B cell (primary cell): Measurements from ENCODE around the gene EHBP1L1. TPM values are rescaled to one million over a fixed set of nuclear protein-coding genes. Genes with fewer than 3 reads are reported as not detected.

Experiments
- ATAC-seq: fragments of 200-7000 bp; cut with Tn5 transposase; one replicate; pipeline ENCODE4 v1.10.0; 2021; ENCODE audit warnings: low read depth, mild to moderate bottlenecking, moderate number of reproducible peaks, moderate library complexity
- CTCF ChIA-PET: fragments of 350-600 bp; sonication (Branson Sonifier 250); formaldehyde crosslinking; loops from one replicate; lab custom pipeline; 2021; ENCODE audit warnings: antibody characterized with exemption, inconsistent platforms; lab: Charles Lee
- POLR2A ChIA-PET: fragments of 350-600 bp; sonication (Branson Sonifier 250); formaldehyde crosslinking; loops from one replicate; lab custom pipeline; 2021; ENCODE audit warnings: antibody characterized with exemption; lab: Charles Lee
- DNase-seq: peaks from one replicate; pipeline ENCODE4 v3.0.0; 2013
- H2AFZ ChIP-seq: 2 replicates; pipeline ENCODE4 v1.6.1; 2012; ENCODE audit warnings: mild to moderate bottlenecking, low read depth, low read length; ENCODE audit not compliant: insufficient read depth, poor library complexity, severe bottlenecking
- H3K27ac ChIP-seq, 2 donors: 1 replicate in 1 of 2; 2 replicates in 1 of 2; pipeline ENCODE4 v1.5.1; 2012 to 2013; ENCODE audit warnings: low read length in 2 of 2, mild to moderate bottlenecking in 2 of 2, moderate library complexity in 1 of 2
- H3K27me3 ChIP-seq, 4 experiments: fragments of 200-600 bp in 1 of 4; sonication (generic) in 1 of 4; replicated peaks in 1 of 4; 1 replicate in 2 of 4; 2 replicates in 2 of 4; pipeline versions ENCODE4 v1.6.1 to v1.7.0; 2013 to 2016; ENCODE audit warnings: low read length in 3 of 4, mild to moderate bottlenecking in 2 of 4, mixed read lengths in 1 of 4, moderate library complexity in 1 of 4; ENCODE audit not compliant: insufficient read depth in 4 of 4, control insufficient read depth in 3 of 4; ENCODE audit errors: control extremely low read depth in 1 of 4
- H3K36me3 ChIP-seq, 2 experiments: replicated peaks in 1 of 2; 1 replicate in 1 of 2; 2 replicates in 1 of 2; pipeline versions ENCODE4 v1.6.1 to v1.7.1; 2013; ENCODE audit warnings: low read length in 1 of 2; ENCODE audit not compliant: insufficient read depth in 2 of 2, control insufficient read depth in 1 of 2; ENCODE audit errors: control extremely low read depth in 1 of 2, extremely low read depth in 1 of 2
- H3K4me1 ChIP-seq, 2 donors: fragments of 200-600 bp in 1 of 2; sonication (generic) in 1 of 2; 1 replicate in 1 of 2; 2 replicates in 1 of 2; pipeline versions ENCODE4 v1.5.1 to v1.6.1; 2013 to 2017; ENCODE audit warnings: low read length in 2 of 2; ENCODE audit not compliant: control insufficient read depth in 2 of 2, insufficient read depth in 2 of 2
- H3K4me2 ChIP-seq: replicated peaks from 2 replicates; pipeline ENCODE3; 2012; ENCODE audit warnings: mild to moderate bottlenecking, low read depth, low read length; ENCODE audit not compliant: poor library complexity, severe bottlenecking
- H3K4me3 ChIP-seq, 5 experiments: fragments of 200-600 bp in 1 of 5; sonication (generic) in 1 of 5; 1 replicate in 3 of 5; 2 replicates in 2 of 5; pipeline versions ENCODE4 v1.5.1 to v1.7.0; 2011 to 2016; ENCODE audit warnings: low read length in 4 of 5, mild to moderate bottlenecking in 4 of 5, low read depth in 2 of 5, control low read depth in 1 of 5, moderate library complexity in 1 of 5; ENCODE audit not compliant: insufficient read depth in 1 of 5; ENCODE audit errors: control extremely low read depth in 1 of 5, extremely low read depth in 1 of 5
- H3K79me2 ChIP-seq: fragments of 200-600 bp; sonication (generic); one replicate; pipeline ENCODE4 v1.6.0; 2016; ENCODE audit warnings: low read length; ENCODE audit not compliant: control insufficient read depth, insufficient read depth
- H3K9ac ChIP-seq: fragments of 200-600 bp; sonication (generic); 2 replicates; pipeline ENCODE4 v1.6.1; 2017; ENCODE audit warnings: mild to moderate bottlenecking, low read length, moderate library complexity
- H3K9me3 ChIP-seq, 3 donors: one replicate each; pipeline versions ENCODE4 v1.6.1 to v1.7.1; 2013; ENCODE audit warnings: low read length in 2 of 3; ENCODE audit not compliant: control insufficient read depth in 2 of 3, insufficient read depth in 1 of 3; ENCODE audit errors: control extremely low read depth in 1 of 3
- H4K20me1 ChIP-seq: 2 replicates; pipeline ENCODE4 v1.6.0; 2012; ENCODE audit warnings: mild to moderate bottlenecking, low read length; ENCODE audit not compliant: insufficient read depth, control insufficient read depth, poor library complexity, severe bottlenecking
- H3K27ac Mint-ChIP-seq: one replicate; pipeline ENCODE4 v1.8.0; 2021; ENCODE audit warnings: mixed read lengths
- H3K27me3 Mint-ChIP-seq: one replicate; pipeline ENCODE4 v1.8.0; 2021; ENCODE audit warnings: mixed read lengths
- H3K4me1 Mint-ChIP-seq: one replicate; pipeline ENCODE4 v1.8.0; 2021; ENCODE audit warnings: mixed read lengths
- H3K4me3 Mint-ChIP-seq: one replicate; pipeline ENCODE4 v1.8.0; 2021; ENCODE audit warnings: mixed read lengths
- H3K9me3 Mint-ChIP-seq: one replicate; pipeline ENCODE4 v1.8.0; 2022; ENCODE audit warnings: mixed read lengths; ENCODE audit not compliant: insufficient read depth
- EZH2 ChIP-seq: IDR thresholded peaks from 2 replicates; pipeline ENCODE4 v1.6.1; 2012; ENCODE audit warnings: borderline replicate concordance, low read depth, mild to moderate bottlenecking, moderate library complexity, low read length; ENCODE audit not compliant: insufficient read depth, poor library complexity, severe bottlenecking
- WGBS: methylation state at CpG from one replicate; pipeline ENCODE4 v1.1.5; 2013; ENCODE audit warnings: missing lambda C conversion rate; ENCODE audit not compliant: insufficient coverage; 5-methylcytosine and 5-hydroxymethylcytosine counted together
- intact Hi-C: fragments of 100-400 bp; cut with micrococcal nuclease; formaldehyde crosslinking; loops from one replicate; pipeline ENCODE4 v1.10.0; 2022
- polyA plus RNA-seq: library from polyadenylated mRNA; depleted of rRNA; stranded (reverse); fragments of >200 nt; gene quantifications from 2 replicates; pipeline ENCODE4 v1.2.3, GENCODE V29; 2012
- total RNA-seq, 2 donors: library from RNA; stranded (reverse); fragments of 120-200 nt in 1 of 2; gene quantifications; 1 replicate in 1 of 2; 2 replicates in 1 of 2; pipeline versions ENCODE4 v1.2.3 to v1.2.4, GENCODE V29; 2013 to 2022
- TF ChIP-seq, protein P1 (sequence below): fragments of 200-600 bp; IDR thresholded peaks from one replicate; pipeline ENCODE4 v1.8.0; 2022; ENCODE audit warnings: antibody characterized with exemption, mild to moderate bottlenecking

Gene EHBP1L1
- total and polyA plus RNA-seq, 2 donors (not counting 1 experiment from before 2014, with no cell fraction given): 202 to 279 TPM

DNA sequence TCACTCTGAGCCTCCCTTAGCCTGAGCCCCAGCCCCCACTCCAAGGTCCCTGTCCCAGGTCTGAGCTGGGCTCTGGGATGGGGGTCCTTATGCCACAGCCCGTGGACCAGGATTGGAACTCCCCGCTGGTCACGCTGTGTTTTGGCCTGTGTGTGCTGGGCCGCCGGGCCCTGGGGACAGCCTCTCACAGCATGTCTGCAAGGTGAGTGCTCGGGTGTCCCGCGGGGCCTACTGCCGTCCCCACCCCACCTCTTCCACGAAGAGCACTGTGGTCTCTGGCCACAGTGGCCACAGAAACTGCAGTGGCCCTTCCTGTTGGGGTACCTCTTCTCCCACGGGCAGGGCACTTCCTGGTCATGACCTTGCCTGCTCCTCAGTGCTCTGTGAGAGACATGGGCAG is 58.6 kb downstream of the EHBP1L1 start:
- DNase-seq (no peak), ATAC-seq (no peak)
- intact Hi-C loops: no loop called here
- Histone ChIP-seq H3K4me3 (no peak overlapping the region), H2AFZ (no peak overlapping the region), H3K4me1 (peaks cover 12 to 34% of the 10 kb centered on the region in 2 donors), H3K9ac (no peak overlapping the region), H3K36me3 (peaks cover 0 to 54% of the 10 kb centered on the region in 2 experiments), H3K4me2 (no peak overlapping the region), H3K27ac (no peak overlapping the region), H4K20me1 (peaks cover 54% of the 10 kb centered on the region), H3K9me3 (no peaks in the 10 kb centered on the region), H3K27me3 (no peaks in the 10 kb centered on the region), H3K79me2 (peaks cover 87% of the 10 kb centered on the region)
- ChIA-PET POLR2A (no interaction called here), CTCF (interaction anchor here (1.0 kb wide), 1 partner anchor 9 kb away, joined by 4 read pairs; no protein-coding TSS in a partner anchor)
- H3K4me1 Mint-ChIP-seq: peaks cover 22% of the 10 kb centered on the region
- no peak overlapping the region for H3K27ac Mint-ChIP-seq
- WGBS: 87% methylated on average over 10 of the region's 11 CpGs
- H3K9me3 Mint-ChIP-seq: no peaks in the 10 kb centered on the region
- H3K4me3 Mint-ChIP-seq: no peak overlapping the region
- no peak for TF ChIP-seq EZH2
- TF ChIP-seq, protein P1, sequence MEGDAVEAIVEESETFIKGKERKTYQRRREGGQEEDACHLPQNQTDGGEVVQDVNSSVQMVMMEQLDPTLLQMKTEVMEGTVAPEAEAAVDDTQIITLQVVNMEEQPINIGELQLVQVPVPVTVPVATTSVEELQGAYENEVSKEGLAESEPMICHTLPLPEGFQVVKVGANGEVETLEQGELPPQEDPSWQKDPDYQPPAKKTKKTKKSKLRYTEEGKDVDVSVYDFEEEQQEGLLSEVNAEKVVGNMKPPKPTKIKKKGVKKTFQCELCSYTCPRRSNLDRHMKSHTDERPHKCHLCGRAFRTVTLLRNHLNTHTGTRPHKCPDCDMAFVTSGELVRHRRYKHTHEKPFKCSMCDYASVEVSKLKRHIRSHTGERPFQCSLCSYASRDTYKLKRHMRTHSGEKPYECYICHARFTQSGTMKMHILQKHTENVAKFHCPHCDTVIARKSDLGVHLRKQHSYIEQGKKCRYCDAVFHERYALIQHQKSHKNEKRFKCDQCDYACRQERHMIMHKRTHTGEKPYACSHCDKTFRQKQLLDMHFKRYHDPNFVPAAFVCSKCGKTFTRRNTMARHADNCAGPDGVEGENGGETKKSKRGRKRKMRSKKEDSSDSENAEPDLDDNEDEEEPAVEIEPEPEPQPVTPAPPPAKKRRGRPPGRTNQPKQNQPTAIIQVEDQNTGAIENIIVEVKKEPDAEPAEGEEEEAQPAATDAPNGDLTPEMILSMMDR: no peak
- no peaks in the 10 kb centered on the region for H3K27me3 Mint-ChIP-seq

DNA sequence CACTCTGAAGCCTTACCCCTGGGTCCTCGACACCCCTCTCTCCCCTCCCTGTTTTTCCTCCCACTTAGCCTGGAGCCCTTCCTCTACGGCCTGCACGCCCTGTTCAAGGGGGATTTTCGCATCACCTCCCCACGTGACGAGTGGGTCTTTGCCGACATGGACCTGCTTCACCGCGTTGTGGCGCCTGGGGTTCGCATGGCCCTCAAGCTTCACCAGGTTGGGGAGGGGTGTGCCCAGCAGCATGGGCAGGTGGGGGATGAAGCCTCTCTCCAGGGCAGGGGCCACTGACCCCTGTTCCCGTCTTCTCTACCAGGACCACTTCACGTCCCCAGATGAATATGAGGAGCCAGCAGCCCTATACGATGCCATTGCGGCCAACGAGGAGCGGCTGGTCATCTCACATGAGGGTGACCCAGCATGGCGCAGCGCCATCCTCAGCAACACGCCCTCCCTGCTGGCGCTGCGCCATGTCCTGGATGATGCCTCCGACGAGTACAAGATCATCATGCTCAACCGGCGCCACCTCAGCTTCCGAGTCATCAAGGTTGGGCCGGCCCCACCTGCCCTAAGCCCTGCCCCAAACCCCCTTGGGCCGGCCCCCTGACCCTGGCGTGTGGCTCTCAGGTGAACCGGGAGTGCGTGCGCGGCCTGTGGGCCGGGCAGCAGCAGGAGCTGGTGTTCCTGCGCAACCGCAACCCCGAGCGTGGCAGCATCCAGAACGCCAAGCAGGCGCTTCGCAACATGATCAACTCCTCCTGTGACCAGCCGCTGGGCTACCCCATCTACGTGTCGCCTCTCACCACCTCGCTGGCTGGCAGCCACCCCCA is 59.3 kb downstream of the EHBP1L1 start:
- no peak overlapping the region for H3K4me3 Mint-ChIP-seq

More for the DNA sequence above, 59.3 kb downstream of the EHBP1L1 start:
- H3K27ac ChIP-seq: no peak overlapping the region
- H3K9me3 ChIP-seq: no peaks in the 10 kb centered on the region
- CTCF ChIA-PET: interaction anchor here (1.0 kb wide), 1 partner anchor 9 kb away, joined by 3 read pairs; no protein-coding TSS in a partner anchor
- H3K36me3 ChIP-seq: peaks cover 0 to 47% of the 10 kb centered on the region in 2 experiments
- Mint-ChIP-seq H3K27me3 (no peaks in the 10 kb centered on the region), H3K9me3 (no peaks in the 10 kb centered on the region), H3K4me1 (peaks cover 27% of the 10 kb centered on the region), H3K27ac (peak overlapping the region; percentile 37)
- no peaks in the 10 kb centered on the region for H3K27me3 ChIP-seq
- no peak overlapping the region for H2AFZ ChIP-seq
- peaks cover 16 to 40% of the 10 kb centered on the region in 2 donors for H3K4me1 ChIP-seq
- TF ChIP-seq, protein P1: no peak
- TF ChIP-seq EZH2: no peak
- H3K9ac ChIP-seq: no peak overlapping the region
- H4K20me1 ChIP-seq: peaks cover 50% of the 10 kb centered on the region
- POLR2A ChIA-PET: interaction anchor here (0.6 to 1.1 kb wide), 2 partner anchors 15 to 402 kb away, joined by 3 to 4 read pairs; no protein-coding TSS in a partner anchor
- H3K79me2 ChIP-seq: peaks cover 87% of the 10 kb centered on the region
- no peak for DNase-seq
- H3K4me2 ChIP-seq: no peak overlapping the region
- intact Hi-C loops: no loop called here
- ATAC-seq: no peak
- 97% methylated on average over 45 of the region's 46 CpGs for WGBS
- H3K4me3 ChIP-seq: no peak overlapping the region
